ENCODE data around the gene OR7D2. TPM values are rescaled to one million over a fixed set of nuclear protein-coding genes. Genes with fewer than 3 reads are reported as not detected.

Gene OR7D2
- total RNA-seq, 1 experiment from 2014 or later, result 0.07 TPM

- Histone ChIP-seq H3K4me2 (ENCODE audit: low read length) (no peak overlapping the region), H4K20me1 (ENCODE audit: insufficient read depth) (no peaks in the 10 kb centered on the region), H3K9me3 (ENCODE audit: control insufficient read depth in 1 of 2, insufficient read depth in 1 of 2, low read depth in 1 of 2, low read length in 2 of 2) (peaks cover 44 to 57% of the 10 kb centered on the region in 2 experiments; a peak in 3 of 4 replicates), H3K79me2 (ENCODE audit: insufficient read depth, low read length) (peaks cover 100% of the 10 kb centered on the region), H3K9me2 (ENCODE audit: insufficient read depth) (no peaks in the 10 kb centered on the region), H3K27ac (ENCODE audit: low read depth, low read length) (no peak overlapping the region), H3K27me3 (ENCODE audit: insufficient read depth, low read length) (no peaks in the 10 kb centered on the region), H3K9ac (ENCODE audit: low read length) (no peak overlapping the region), H3K4me1 (ENCODE audit: control insufficient read depth in 1 of 2, insufficient read depth in 2 of 2, low read length in 2 of 2) (peaks cover 0 to 6% of the 10 kb centered on the region in 2 experiments; a peak in 1 of 4 replicates), H3K36me3 (ENCODE audit: control insufficient read depth in 1 of 2, insufficient read depth in 2 of 2, low read length in 2 of 2) (peaks cover 0 to 55% of the 10 kb centered on the region in 2 experiments; a peak in 3 of 4 replicates), H3K4me3 (replicated peaks in 1 of 2; ENCODE audit: low read depth in 1 of 2, low read length in 2 of 2) (no peak overlapping the region), H2AFZ (ENCODE audit: low read depth, low read length, poor library complexity, severe bottlenecking) (no peak overlapping the region)
- BruUV-seq (replicated peaks), result no TSS peak
- intact Hi-C loops (cut with micrococcal nuclease), result no loop called here
- DNase-seq (ENCODE audit: low read depth, low spot score) (no peak), ATAC-seq (no peak)
- TF ChIP-seq CEBPB (IDR thresholded peaks at IDR 0.05; ENCODE audit: low read depth) (no peak), EZH2phosphoT487 (IDR thresholded peaks at IDR 0.05; ENCODE audit: borderline replicate concordance) (no peak), ELF1 (IDR thresholded peaks at IDR 0.05; ENCODE audit: borderline replicate concordance, low read depth) (no peak), ZFX (IDR thresholded peaks at IDR 0.05) (no peak), POLR2A (IDR thresholded peaks at IDR 0.05; ENCODE audit: borderline replicate concordance, extremely low read depth, insufficient read depth, insufficient read length) (no peak), SRF (IDR thresholded peaks at IDR 0.05; ENCODE audit: low read depth) (no peak), YY1 (IDR thresholded peaks at IDR 0.05; ENCODE audit: extremely low read depth, insufficient replicate concordance, low read depth, low read length) (no peak), RAD21 (IDR thresholded peaks at IDR 0.05; ENCODE audit: low read depth) (no peak), POLR2AphosphoS5 (IDR thresholded peaks at IDR 0.05; ENCODE audit: low read depth, low read length) (no peak), FOSL1 (IDR thresholded peaks at IDR 0.05; ENCODE audit: low read depth) (no peak), JUND (IDR thresholded peaks at IDR 0.05) (no peak), ZNF274 (IDR thresholded peaks at IDR 0.05; ENCODE audit: low read depth, low read length) (no peak)
- TF ChIP-seq, protein P1, sequence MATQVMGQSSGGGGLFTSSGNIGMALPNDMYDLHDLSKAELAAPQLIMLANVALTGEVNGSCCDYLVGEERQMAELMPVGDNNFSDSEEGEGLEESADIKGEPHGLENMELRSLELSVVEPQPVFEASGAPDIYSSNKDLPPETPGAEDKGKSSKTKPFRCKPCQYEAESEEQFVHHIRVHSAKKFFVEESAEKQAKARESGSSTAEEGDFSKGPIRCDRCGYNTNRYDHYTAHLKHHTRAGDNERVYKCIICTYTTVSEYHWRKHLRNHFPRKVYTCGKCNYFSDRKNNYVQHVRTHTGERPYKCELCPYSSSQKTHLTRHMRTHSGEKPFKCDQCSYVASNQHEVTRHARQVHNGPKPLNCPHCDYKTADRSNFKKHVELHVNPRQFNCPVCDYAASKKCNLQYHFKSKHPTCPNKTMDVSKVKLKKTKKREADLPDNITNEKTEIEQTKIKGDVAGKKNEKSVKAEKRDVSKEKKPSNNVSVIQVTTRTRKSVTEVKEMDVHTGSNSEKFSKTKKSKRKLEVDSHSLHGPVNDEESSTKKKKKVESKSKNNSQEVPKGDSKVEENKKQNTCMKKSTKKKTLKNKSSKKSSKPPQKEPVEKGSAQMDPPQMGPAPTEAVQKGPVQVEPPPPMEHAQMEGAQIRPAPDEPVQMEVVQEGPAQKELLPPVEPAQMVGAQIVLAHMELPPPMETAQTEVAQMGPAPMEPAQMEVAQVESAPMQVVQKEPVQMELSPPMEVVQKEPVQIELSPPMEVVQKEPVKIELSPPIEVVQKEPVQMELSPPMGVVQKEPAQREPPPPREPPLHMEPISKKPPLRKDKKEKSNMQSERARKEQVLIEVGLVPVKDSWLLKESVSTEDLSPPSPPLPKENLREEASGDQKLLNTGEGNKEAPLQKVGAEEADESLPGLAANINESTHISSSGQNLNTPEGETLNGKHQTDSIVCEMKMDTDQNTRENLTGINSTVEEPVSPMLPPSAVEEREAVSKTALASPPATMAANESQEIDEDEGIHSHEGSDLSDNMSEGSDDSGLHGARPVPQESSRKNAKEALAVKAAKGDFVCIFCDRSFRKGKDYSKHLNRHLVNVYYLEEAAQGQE (IDR thresholded peaks at IDR 0.05; ENCODE audit: low read depth), result no peak
- TF ChIP-seq, protein P2, sequence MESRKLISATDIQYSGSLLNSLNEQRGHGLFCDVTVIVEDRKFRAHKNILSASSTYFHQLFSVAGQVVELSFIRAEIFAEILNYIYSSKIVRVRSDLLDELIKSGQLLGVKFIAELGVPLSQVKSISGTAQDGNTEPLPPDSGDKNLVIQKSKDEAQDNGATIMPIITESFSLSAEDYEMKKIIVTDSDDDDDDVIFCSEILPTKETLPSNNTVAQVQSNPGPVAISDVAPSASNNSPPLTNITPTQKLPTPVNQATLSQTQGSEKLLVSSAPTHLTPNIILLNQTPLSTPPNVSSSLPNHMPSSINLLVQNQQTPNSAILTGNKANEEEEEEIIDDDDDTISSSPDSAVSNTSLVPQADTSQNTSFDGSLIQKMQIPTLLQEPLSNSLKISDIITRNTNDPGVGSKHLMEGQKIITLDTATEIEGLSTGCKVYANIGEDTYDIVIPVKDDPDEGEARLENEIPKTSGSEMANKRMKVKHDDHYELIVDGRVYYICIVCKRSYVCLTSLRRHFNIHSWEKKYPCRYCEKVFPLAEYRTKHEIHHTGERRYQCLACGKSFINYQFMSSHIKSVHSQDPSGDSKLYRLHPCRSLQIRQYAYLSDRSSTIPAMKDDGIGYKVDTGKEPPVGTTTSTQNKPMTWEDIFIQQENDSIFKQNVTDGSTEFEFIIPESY (IDR thresholded peaks at IDR 0.05; ENCODE audit: extremely low read depth, insufficient replicate concordance, low read length), result no peak
- TF ChIP-seq, protein P3, sequence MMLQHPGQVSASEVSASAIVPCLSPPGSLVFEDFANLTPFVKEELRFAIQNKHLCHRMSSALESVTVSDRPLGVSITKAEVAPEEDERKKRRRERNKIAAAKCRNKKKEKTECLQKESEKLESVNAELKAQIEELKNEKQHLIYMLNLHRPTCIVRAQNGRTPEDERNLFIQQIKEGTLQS (IDR thresholded peaks at IDR 0.05), result no peak
- TF ChIP-seq, protein P4, sequence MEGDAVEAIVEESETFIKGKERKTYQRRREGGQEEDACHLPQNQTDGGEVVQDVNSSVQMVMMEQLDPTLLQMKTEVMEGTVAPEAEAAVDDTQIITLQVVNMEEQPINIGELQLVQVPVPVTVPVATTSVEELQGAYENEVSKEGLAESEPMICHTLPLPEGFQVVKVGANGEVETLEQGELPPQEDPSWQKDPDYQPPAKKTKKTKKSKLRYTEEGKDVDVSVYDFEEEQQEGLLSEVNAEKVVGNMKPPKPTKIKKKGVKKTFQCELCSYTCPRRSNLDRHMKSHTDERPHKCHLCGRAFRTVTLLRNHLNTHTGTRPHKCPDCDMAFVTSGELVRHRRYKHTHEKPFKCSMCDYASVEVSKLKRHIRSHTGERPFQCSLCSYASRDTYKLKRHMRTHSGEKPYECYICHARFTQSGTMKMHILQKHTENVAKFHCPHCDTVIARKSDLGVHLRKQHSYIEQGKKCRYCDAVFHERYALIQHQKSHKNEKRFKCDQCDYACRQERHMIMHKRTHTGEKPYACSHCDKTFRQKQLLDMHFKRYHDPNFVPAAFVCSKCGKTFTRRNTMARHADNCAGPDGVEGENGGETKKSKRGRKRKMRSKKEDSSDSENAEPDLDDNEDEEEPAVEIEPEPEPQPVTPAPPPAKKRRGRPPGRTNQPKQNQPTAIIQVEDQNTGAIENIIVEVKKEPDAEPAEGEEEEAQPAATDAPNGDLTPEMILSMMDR (IDR thresholded peaks at IDR 0.05 in 2 of 3, conservative IDR thresholded peaks at IDR 0.05 in 1 of 3; ENCODE audit: borderline replicate concordance in 1 of 3, insufficient read depth in 1 of 3, low read depth in 2 of 3, low read length in 2 of 3), result no peak
- ChIA-PET CTCF (no interaction called here), POLR2A (no interaction called here), RAD21 (ENCODE audit: low non-redundant PET in 1 of 2, low total read pairs in 2 of 2, uncharacterized antibody in 2 of 2, unreplicated experiment in 2 of 2) (no interaction called here)
Measured at GRCh38 chr19:9150650-9151049, 28.1 kb upstream of the OR7D2 start.

Data from HCT116 (cell line).